GM12878 (cell line): ENCODE results near the gene NAA38. TPM values are rescaled to one million over a fixed set of nuclear protein-coding genes. Genes with fewer than 3 reads are reported as not detected.

Experiments used
- ATAC-seq: fragments of 200-7000 bp; cut with Tn5 transposase; 3 replicates; pipeline ENCODE4 v1.9.1; 2020; ENCODE audit warnings: mild to moderate bottlenecking, moderate library complexity
- BruUV-seq: library from RNA; stranded (reverse); fragments of 400-500 nt; replicated peaks from 2 replicates; lab custom pipeline; 2021; lab: Mats Ljungman, UMichigan
- CTCF ChIA-PET: fragments of 300-600 bp; sonication (Branson Sonifier 250); formaldehyde crosslinking; extraction: SDS; loops from one replicate; lab custom pipeline; 2021; ENCODE audit warnings: inconsistent platforms; lab: Yijun Ruan, JAX
- POLR2A ChIA-PET: fragments of 350-600 bp; formaldehyde crosslinking; extraction: SDS; loops from one replicate; lab custom pipeline; 2021; ENCODE audit warnings: inconsistent platforms; lab: Charles Lee
- RAD21 ChIA-PET: fragments of 300-600 bp; sonication (Branson Sonifier 250); formaldehyde crosslinking; loops from one replicate; lab custom pipeline; 2023; ENCODE audit warnings: antibody characterized with exemption; ENCODE audit not compliant: unreplicated experiment; lab: Charles Lee
- SMC1A ChIA-PET: fragments of 300-600 bp; sonication (Branson Sonifier 250); formaldehyde crosslinking; loops from one replicate; lab custom pipeline; 2023; ENCODE audit not compliant: unreplicated experiment, uncharacterized antibody; lab: Charles Lee
- DNase-seq: peaks from one replicate; pipeline ENCODE4 v3.0.0-alpha.2; 2011; ENCODE audit warnings: low read depth, low spot score
- FAIRE-seq: peaks from 3 replicates; lab custom pipeline; 2011; peaks lifted over from hg19 to GRCh38; lab: Jason Lieb, UNC
- H2AFZ ChIP-seq: 2 replicates; pipeline ENCODE4 v1.6.0; 2011; ENCODE audit warnings: low read depth, low read length, control low read depth; ENCODE audit not compliant: control insufficient read depth
- H3K27ac ChIP-seq: 2 replicates; pipeline ENCODE4 v1.5.1; 2011; ENCODE audit warnings: control low read depth; ENCODE audit not compliant: control insufficient read depth, insufficient read depth
- H3K27me3 ChIP-seq, 2 experiments: replicated peaks in 1 of 2; 2 replicates each; pipeline versions ENCODE4 v1.6.0 to v1.6.1; 2011; ENCODE audit warnings: low read length in 1 of 2; ENCODE audit not compliant: control insufficient read depth in 2 of 2, insufficient read depth in 2 of 2
- H3K36me3 ChIP-seq, 2 experiments: 2 replicates each; pipeline ENCODE4 v1.5.1; 2011; ENCODE audit warnings: low read length in 1 of 2; ENCODE audit not compliant: control insufficient read depth in 2 of 2, insufficient read depth in 2 of 2
- H3K4me1 ChIP-seq: 2 replicates; pipeline ENCODE4 v1.6.1; 2011; ENCODE audit warnings: mild to moderate bottlenecking, low read length, moderate library complexity, mixed read lengths; ENCODE audit not compliant: control insufficient read depth, insufficient read depth
- H3K4me2 ChIP-seq: 2 replicates; pipeline ENCODE4 v1.6.0; 2011; ENCODE audit warnings: control low read depth; ENCODE audit not compliant: control insufficient read depth, insufficient read depth
- H3K4me3 ChIP-seq: fragments of 200-600 bp; sonication (generic); 2 replicates; pipeline ENCODE4 v1.5.1; 2016
- H3K79me2 ChIP-seq: 2 replicates; pipeline ENCODE4 v1.6.0; 2011; ENCODE audit warnings: low read length; ENCODE audit not compliant: control insufficient read depth, insufficient read depth
- H3K9ac ChIP-seq: 2 replicates; pipeline ENCODE4 v1.8.0; 2011; ENCODE audit warnings: low read length, control low read depth, mixed read lengths; ENCODE audit not compliant: control insufficient read depth, insufficient read depth
- H3K9me3 ChIP-seq: replicated peaks from 3 replicates; pipeline ENCODE4 v1.5.1; 2011; ENCODE audit warnings: mild to moderate bottlenecking, low read length; ENCODE audit not compliant: control insufficient read depth, insufficient read depth
- H4K20me1 ChIP-seq: 2 replicates; pipeline ENCODE4 v1.6.0; 2011; ENCODE audit not compliant: control insufficient read depth, insufficient read depth
- EED ChIP-seq: sonication (generic); IDR thresholded peaks from 2 replicates; pipeline ENCODE4 v1.6.1; 2016; ENCODE audit warnings: antibody characterized with exemption, low read depth
- MYC ChIP-seq: IDR thresholded peaks from 2 replicates; pipeline ENCODE4 v1.6.1; 2011; ENCODE audit warnings: mild to moderate bottlenecking, low read length, moderate library complexity, inconsistent platforms; ENCODE audit not compliant: insufficient read depth, insufficient replicate concordance, insufficient read length, severe bottlenecking
- POLR2A ChIP-seq: IDR thresholded peaks from 2 replicates; pipeline ENCODE4 v1.6.1; 2011; ENCODE audit warnings: low read depth, mild to moderate bottlenecking, low read length
- SMAD1 ChIP-seq: fragments of 450-650 bp; IDR thresholded peaks from 2 replicates; pipeline ENCODE4 v1.6.1; 2018; ENCODE audit warnings: mild to moderate bottlenecking, low read depth; ENCODE audit not compliant: partially characterized antibody
- SMARCA5 ChIP-seq: fragments of 450-650 bp; IDR thresholded peaks from 2 replicates; pipeline ENCODE4 v1.6.1; 2017; ENCODE audit warnings: mild to moderate bottlenecking
- SREBF1 ChIP-seq: IDR thresholded peaks from 2 replicates; pipeline ENCODE4 v1.6.1; 2012; ENCODE audit warnings: mild to moderate bottlenecking, low read length
- STAT1 ChIP-seq: fragments of 450-650 bp; conservative IDR thresholded peaks from 2 replicates; pipeline ENCODE4 v1.6.1; 2014; ENCODE audit warnings: antibody characterized with exemption, mild to moderate bottlenecking
- WGBS: methylation state at CpG from one replicate; pipeline ENCODE4 v1.1.6; 2016; ENCODE audit warnings: low lambda C conversion rate; ENCODE audit not compliant: insufficient replicate concordance, insufficient coverage; ENCODE audit errors: missing lambda C conversion rate; 5-methylcytosine and 5-hydroxymethylcytosine counted together
- in situ Hi-C: fragments of 300-500 bp; cut with MboI; formaldehyde crosslinking; loops from 9 replicates; pipeline ENCODE4 v1.14.3; 2018; ENCODE audit warnings: mixed read lengths
- intact Hi-C: fragments of 100-400 bp; cut with micrococcal nuclease; formaldehyde crosslinking; loops from one replicate; pipeline ENCODE4 v1.14.2; 2022; ENCODE audit not compliant: unreplicated experiment
- polyA plus RNA-seq, 11 experiments: library from polyadenylated mRNA; depleted of rRNA in 4 of 11; unstranded in 6 of 11; stranded (reverse) in 5 of 11; fragments of >200 nt; fragmentation: Nextera tagmentation in 4 of 11; fragmentation: Illumina TruSeq in 1 of 11; extraction: Ambion mirVana in 4 of 11; extraction: Trizol in 1 of 11; gene quantifications; 1 replicate in 1 of 11; 2 replicates in 10 of 11; pipeline versions ENCODE4 v1.2.1 to v1.2.3, GENCODE V29; 2011 to 2016; ENCODE audit warnings: inconsistent platforms in 2 of 11, missing spikeins in 2 of 11, low read depth in 1 of 11
- total RNA-seq, 4 experiments: library from RNA; depleted of rRNA in 3 of 4; stranded (reverse); fragments of >200 nt in 3 of 4; fragmentation: Illumina TruSeq in 1 of 4; extraction: Trizol in 1 of 4; gene quantifications; 2 replicates each; pipeline versions ENCODE4 v1.2.1 to v1.2.3, GENCODE V29; 2013 to 2021
- TF ChIP-seq, protein P1 (sequence below): fragments of 450-650 bp; IDR thresholded peaks from 2 replicates; pipeline ENCODE4 v1.6.1; 2016; ENCODE audit warnings: mild to moderate bottlenecking
- TF ChIP-seq, protein P2 (sequence below): fragments of 450-650 bp; IDR thresholded peaks from 2 replicates; pipeline ENCODE4 v1.6.1; 2017; ENCODE audit warnings: low read depth, mild to moderate bottlenecking, moderate library complexity

NAA38 gene
- total and polyA plus RNA-seq, 10 of the 15 experiments (the other 5 are each of a cell fraction or from before 2014, with no cell fraction given): 31.5 to 337 (median 215) TPM

DNA sequence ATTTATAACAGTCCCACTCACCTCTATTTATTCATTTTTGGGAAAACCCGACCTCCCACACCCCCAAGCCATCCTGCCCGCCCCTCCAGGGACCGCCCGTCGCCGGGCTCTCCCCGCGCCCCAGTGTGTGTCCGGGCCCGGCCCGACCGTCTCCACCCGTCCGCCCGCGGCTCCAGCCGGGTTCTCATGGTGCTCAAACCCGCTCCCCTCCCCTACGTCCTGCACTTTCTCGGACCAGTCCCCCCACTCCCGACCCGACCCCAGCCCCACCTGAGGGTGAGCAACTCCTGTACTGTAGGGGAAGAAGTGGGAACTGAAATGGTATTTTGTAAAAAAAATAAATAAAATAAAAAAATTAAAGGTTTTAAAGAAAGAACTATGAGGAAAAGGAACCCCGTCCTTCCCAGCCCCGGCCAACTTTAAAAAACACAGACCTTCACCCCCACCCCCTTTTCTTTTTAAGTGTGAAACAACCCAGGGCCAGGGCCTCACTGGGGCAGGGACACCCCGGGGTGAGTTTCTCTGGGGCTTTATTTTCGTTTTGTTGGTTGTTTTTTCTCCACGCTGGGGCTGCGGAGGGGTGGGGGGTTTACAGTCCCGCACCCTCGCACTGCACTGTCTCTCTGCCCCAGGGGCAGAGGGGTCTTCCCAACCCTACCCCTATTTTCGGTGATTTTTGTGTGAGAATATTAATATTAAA, 3.1 kb downstream of the NAA38 start:
- RAD21 ChIA-PET: no interaction called here
- H3K79me2 ChIP-seq: peaks cover 17% of the 10 kb centered on the region
- POLR2A ChIA-PET: no interaction called here
- FAIRE-seq: no peak
- no peaks in the 10 kb centered on the region; the same call in 1 of the 2 replicates for H4K20me1 ChIP-seq
- H3K4me3 ChIP-seq: no peak overlapping the region
- peaks cover 30% of the 10 kb centered on the region for H3K4me1 ChIP-seq
- TSS peak; percentile 25 for BruUV-seq
- H3K27ac ChIP-seq: no peak overlapping the region
- no peak for DNase-seq
- no peak for TF ChIP-seq SMAD1
- TF ChIP-seq STAT1: no peak
- TF ChIP-seq, protein P1, sequence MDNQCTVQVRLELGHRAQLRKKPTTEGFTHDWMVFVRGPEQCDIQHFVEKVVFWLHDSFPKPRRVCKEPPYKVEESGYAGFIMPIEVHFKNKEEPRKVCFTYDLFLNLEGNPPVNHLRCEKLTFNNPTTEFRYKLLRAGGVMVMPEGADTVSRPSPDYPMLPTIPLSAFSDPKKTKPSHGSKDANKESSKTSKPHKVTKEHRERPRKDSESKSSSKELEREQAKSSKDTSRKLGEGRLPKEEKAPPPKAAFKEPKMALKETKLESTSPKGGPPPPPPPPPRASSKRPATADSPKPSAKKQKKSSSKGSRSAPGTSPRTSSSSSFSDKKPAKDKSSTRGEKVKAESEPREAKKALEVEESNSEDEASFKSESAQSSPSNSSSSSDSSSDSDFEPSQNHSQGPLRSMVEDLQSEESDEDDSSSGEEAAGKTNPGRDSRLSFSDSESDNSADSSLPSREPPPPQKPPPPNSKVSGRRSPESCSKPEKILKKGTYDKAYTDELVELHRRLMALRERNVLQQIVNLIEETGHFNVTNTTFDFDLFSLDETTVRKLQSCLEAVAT: no peak
- no peak for TF ChIP-seq MYC
- no peak for TF ChIP-seq EED
- TF ChIP-seq, protein P2, sequence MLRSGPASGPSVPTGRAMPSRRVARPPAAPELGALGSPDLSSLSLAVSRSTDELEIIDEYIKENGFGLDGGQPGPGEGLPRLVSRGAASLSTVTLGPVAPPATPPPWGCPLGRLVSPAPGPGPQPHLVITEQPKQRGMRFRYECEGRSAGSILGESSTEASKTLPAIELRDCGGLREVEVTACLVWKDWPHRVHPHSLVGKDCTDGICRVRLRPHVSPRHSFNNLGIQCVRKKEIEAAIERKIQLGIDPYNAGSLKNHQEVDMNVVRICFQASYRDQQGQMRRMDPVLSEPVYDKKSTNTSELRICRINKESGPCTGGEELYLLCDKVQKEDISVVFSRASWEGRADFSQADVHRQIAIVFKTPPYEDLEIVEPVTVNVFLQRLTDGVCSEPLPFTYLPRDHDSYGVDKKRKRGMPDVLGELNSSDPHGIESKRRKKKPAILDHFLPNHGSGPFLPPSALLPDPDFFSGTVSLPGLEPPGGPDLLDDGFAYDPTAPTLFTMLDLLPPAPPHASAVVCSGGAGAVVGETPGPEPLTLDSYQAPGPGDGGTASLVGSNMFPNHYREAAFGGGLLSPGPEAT: no peak
- no peak for TF ChIP-seq SREBF1
- TF ChIP-seq POLR2A: no peak
- TF ChIP-seq SMARCA5: no peak
- intact Hi-C loops: no loop called here
- SMC1A ChIA-PET: no interaction called here
- H3K9me3 ChIP-seq: no peaks in the 10 kb centered on the region
- peaks cover 12 to 14% of the 10 kb centered on the region in 2 experiments; a peak in 3 of 4 replicates for H3K36me3 ChIP-seq
- in situ Hi-C loops: no loop called here
- CTCF ChIA-PET: no interaction called here
- no peaks in the 10 kb centered on the region for H3K27me3 ChIP-seq
- 46% methylated on average over 21 of the region's 31 CpGs for WGBS
- ATAC-seq: no peak
- no peak overlapping the region for H3K9ac ChIP-seq
- H3K4me2 ChIP-seq: no peak overlapping the region
- no peak overlapping the region for H2AFZ ChIP-seq
